CD14-positive monocyte (primary cell): ENCODE results near the gene ZDHHC8. TPM values are rescaled to one million over a fixed set of nuclear protein-coding genes. Genes with fewer than 3 reads are reported as not detected.

Experiments used
- DNase-seq, 3 donors: peaks; one replicate each; pipeline ENCODE4 v3.0.0-alpha.2; 2011 to 2022
- H2AFZ ChIP-seq: 2 replicates; pipeline ENCODE4 v1.6.0; 2012; ENCODE audit warnings: mild to moderate bottlenecking, low read depth, low read length, inconsistent platforms; ENCODE audit not compliant: insufficient read depth, poor library complexity, severe bottlenecking
- H3K27ac ChIP-seq, 2 donors: 1 replicate in 1 of 2; 2 replicates in 1 of 2; pipeline ENCODE4 v1.5.1; 2012 to 2013; ENCODE audit warnings: low read length in 2 of 2, control low read depth in 1 of 2, inconsistent platforms in 1 of 2, low read depth in 1 of 2, mild to moderate bottlenecking in 1 of 2
- H3K27me3 ChIP-seq, 2 donors: one replicate each; pipeline versions ENCODE4 v1.6.0 to v1.6.1; 2011 to 2013; ENCODE audit warnings: low read length in 2 of 2; ENCODE audit not compliant: control insufficient read depth in 2 of 2, insufficient read depth in 2 of 2
- H3K36me3 ChIP-seq, 2 donors: replicated peaks in 1 of 2; 1 replicate in 1 of 2; 2 replicates in 1 of 2; pipeline versions ENCODE4 v1.5.1 to v1.6.1; 2012 to 2013; ENCODE audit warnings: low read length in 2 of 2, control low read depth in 1 of 2, inconsistent platforms in 1 of 2, mild to moderate bottlenecking in 1 of 2; ENCODE audit not compliant: insufficient read depth in 2 of 2, control insufficient read depth in 1 of 2
- H3K4me1 ChIP-seq, 2 donors: 1 replicate in 1 of 2; 2 replicates in 1 of 2; pipeline versions ENCODE4 v1.5.1 to v1.6.1; 2012 to 2013; ENCODE audit warnings: low read length in 2 of 2, control low read depth in 1 of 2, inconsistent platforms in 1 of 2, mild to moderate bottlenecking in 1 of 2, moderate library complexity in 1 of 2; ENCODE audit not compliant: insufficient read depth in 2 of 2, control insufficient read depth in 1 of 2
- H3K4me2 ChIP-seq: replicated peaks from 2 replicates; pipeline ENCODE3; 2012; ENCODE audit warnings: low read length, moderate library complexity, mild to moderate bottlenecking; ENCODE audit not compliant: poor library complexity, severe bottlenecking; ENCODE audit errors: extremely low read depth
- H3K4me3 ChIP-seq, 3 experiments: fragments of 200-600 bp in 1 of 3; sonication (generic) in 1 of 3; replicated peaks in 1 of 3; 1 replicate in 2 of 3; 2 replicates in 1 of 3; pipeline ENCODE4 v1.5.1; 2011 to 2013; ENCODE audit warnings: low read length in 3 of 3, mild to moderate bottlenecking in 3 of 3, control low read depth in 2 of 3, low read depth in 2 of 3, inconsistent platforms in 1 of 3, moderate library complexity in 1 of 3
- H3K79me2 ChIP-seq: 2 replicates; pipeline ENCODE4 v1.6.0; 2012; ENCODE audit warnings: mild to moderate bottlenecking, control low read depth, inconsistent platforms, low read length, moderate library complexity; ENCODE audit not compliant: insufficient read depth
- H3K9ac ChIP-seq: 2 replicates; pipeline ENCODE4 v1.6.0; 2017; ENCODE audit warnings: low read length, mild to moderate bottlenecking; ENCODE audit not compliant: insufficient read depth, poor library complexity, severe bottlenecking
- H3K9me3 ChIP-seq, 2 donors: replicated peaks in 1 of 2; 1 replicate in 1 of 2; 2 replicates in 1 of 2; pipeline versions ENCODE4 v1.5.1 to v1.6.1; 2012 to 2013; ENCODE audit warnings: low read length in 2 of 2, control low read depth in 1 of 2; ENCODE audit not compliant: control insufficient read depth in 1 of 2, insufficient read depth in 1 of 2
- H4K20me1 ChIP-seq: 2 replicates; pipeline ENCODE4 v1.6.0; 2012; ENCODE audit warnings: mild to moderate bottlenecking, low read length, control low read depth, moderate library complexity; ENCODE audit not compliant: insufficient read depth
- H3K27ac Mint-ChIP-seq, 7 donors: one replicate each; pipeline ENCODE4 v1.8.0; 2020; ENCODE audit warnings: mild to moderate bottlenecking in 7 of 7, mixed read lengths in 7 of 7, moderate library complexity in 6 of 7, inconsistent platforms in 2 of 7
- H3K27me3 Mint-ChIP-seq, 3 donors: one replicate each; pipeline ENCODE4 v1.8.0; 2021 to 2022; ENCODE audit warnings: low read depth in 3 of 3, mild to moderate bottlenecking in 3 of 3, mixed read lengths in 3 of 3, moderate library complexity in 3 of 3, inconsistent platforms in 1 of 3
- H3K36me3 Mint-ChIP-seq, 2 donors: one replicate each; pipeline ENCODE4 v1.8.0; 2020; ENCODE audit warnings: mixed read lengths in 2 of 2, inconsistent platforms in 1 of 2, mild to moderate bottlenecking in 1 of 2
- H3K4me1 Mint-ChIP-seq: one replicate; pipeline ENCODE4 v1.8.0; 2020; ENCODE audit warnings: mild to moderate bottlenecking, mixed read lengths
- H3K4me3 Mint-ChIP-seq, 2 donors: one replicate each; pipeline ENCODE4 v1.8.0; 2020; ENCODE audit warnings: mild to moderate bottlenecking in 2 of 2, mixed read lengths in 2 of 2, moderate library complexity in 1 of 2
- H3K9me3 Mint-ChIP-seq, 7 donors: one replicate each; pipeline ENCODE4 v1.8.0; 2020 to 2022; ENCODE audit warnings: mixed read lengths in 7 of 7, mild to moderate bottlenecking in 6 of 7, moderate library complexity in 6 of 7, inconsistent platforms in 2 of 7
- CTCF ChIP-seq: fragments of 200-600 bp; IDR thresholded peaks from one replicate; pipeline ENCODE4 v1.8.0; 2022; ENCODE audit warnings: antibody characterized with exemption, mild to moderate bottlenecking
- WGBS: methylation state at CpG from one replicate; pipeline ENCODE4 v1.1.5; 2013; ENCODE audit warnings: missing lambda C conversion rate; ENCODE audit not compliant: insufficient coverage; 5-methylcytosine and 5-hydroxymethylcytosine counted together
- intact Hi-C, 2 donors: fragments of 100-400 bp; cut with micrococcal nuclease; formaldehyde crosslinking; loops; one replicate each; pipeline versions ENCODE4 v1.15.0 to v1.15.1; 2023
- polyA plus RNA-seq, 3 donors: library from polyadenylated mRNA; depleted of rRNA in 1 of 3; unstranded in 2 of 3; stranded (reverse) in 1 of 3; fragments of 300-500 nt in 2 of 3; fragments of >200 nt in 1 of 3; fragmentation: Illumina TruSeq in 2 of 3; gene quantifications; 1 replicate in 2 of 3; 2 replicates in 1 of 3; pipeline ENCODE4 v1.2.3, GENCODE V29; 2012 to 2021

Gene ZDHHC8
- polyA plus RNA-seq, 3 donors = 0.73 to 76.3 (median 1.1) TPM

- Mint-ChIP-seq H3K27ac (no peak overlapping the region), H3K4me3 (no peak overlapping the region), H3K9me3 (peaks cover 0 to 4% (median 2%) of the 10 kb centered on the region in 7 donors), H3K27me3 (peaks cover 0 to 4% (median 0%) of the 10 kb centered on the region in 3 donors), H3K4me1 (no peaks in the 10 kb centered on the region), H3K36me3 (peaks cover 92 to 99% of the 10 kb centered on the region in 2 donors)
- Histone ChIP-seq H3K27me3 (no peaks in the 10 kb centered on the region), H3K4me3 (no peak overlapping the region), H3K4me1 (no peaks in the 10 kb centered on the region), H3K9me3 (no peaks in the 10 kb centered on the region), H3K36me3 (peaks cover 91 to 95% of the 10 kb centered on the region in 2 donors), H3K27ac (no peak overlapping the region), H2AFZ (no peak overlapping the region), H3K4me2 (no peak overlapping the region), H4K20me1 (no peaks in the 10 kb centered on the region), H3K79me2 (peaks cover 4% of the 10 kb centered on the region), H3K9ac (no peak overlapping the region)
- no peak for TF ChIP-seq CTCF
- 98% methylated on average over 9 of the region's 13 CpGs for WGBS
- intact Hi-C loops = no loop called here
- DNase-seq = no peak
Observed at GRCh38 chr22:20093418-20094196, 38.0 kb upstream of the ZDHHC8 start.

- H3K36me3 Mint-ChIP-seq = peaks cover 91 to 99% of the 10 kb centered on the region in 2 donors
- no peak overlapping the region for H3K4me3 ChIP-seq
- no peaks in the 10 kb centered on the region for H3K9me3 ChIP-seq
- TF ChIP-seq CTCF = no peak
- H3K27me3 ChIP-seq = no peaks in the 10 kb centered on the region
- H3K4me1 ChIP-seq = no peaks in the 10 kb centered on the region
- no peak for DNase-seq
- no peak overlapping the region for H3K27ac ChIP-seq
- H2AFZ ChIP-seq = no peak overlapping the region
- H3K4me3 Mint-ChIP-seq = no peak overlapping the region
- peaks cover 0 to 4% (median 0%) of the 10 kb centered on the region in 3 donors for H3K27me3 Mint-ChIP-seq
- WGBS = 98% methylated on average over 14 of the region's 15 CpGs
- peaks cover 4% of the 10 kb centered on the region for H3K79me2 ChIP-seq
- H3K36me3 ChIP-seq = peaks cover 91 to 95% of the 10 kb centered on the region in 2 donors
- intact Hi-C loops = no loop called here
- H3K9me3 Mint-ChIP-seq = peaks cover 0 to 4% (median 2%) of the 10 kb centered on the region in 7 donors
- H3K9ac ChIP-seq = no peak overlapping the region
- H3K27ac Mint-ChIP-seq = no peak overlapping the region
- H3K4me2 ChIP-seq = no peak overlapping the region
- H3K4me1 Mint-ChIP-seq = no peaks in the 10 kb centered on the region
- no peaks in the 10 kb centered on the region for H4K20me1 ChIP-seq
Observed at GRCh38 chr22:20094197-20094807, 37.3 kb upstream of the ZDHHC8 start.
